Suprapubic skin (tissue), 4 donors: ENCODE data around the gene METRNL. TPM values are rescaled to one million over a fixed set of nuclear protein-coding genes. Genes with fewer than 3 reads are reported as not detected.

Experiments used
- DNase-seq, 2 donors: peaks; one replicate each; pipeline ENCODE4 v3.0.0-alpha.2; 2019; ENCODE audit warnings: low spot score in 2 of 2
- H3K27ac ChIP-seq: fragments of 200-600 bp; sonication (generic); one replicate; pipeline ENCODE4 v1.5.1; 2019
- H3K27me3 ChIP-seq: fragments of 200-600 bp; sonication (generic); one replicate; pipeline ENCODE4 v1.5.1; 2019
- H3K36me3 ChIP-seq: fragments of 200-600 bp; sonication (generic); one replicate; pipeline ENCODE4 v1.5.1; 2019
- H3K4me1 ChIP-seq: fragments of 200-600 bp; sonication (generic); one replicate; pipeline ENCODE4 v1.5.1; 2019
- H3K4me3 ChIP-seq: fragments of 200-600 bp; sonication (generic); one replicate; pipeline ENCODE4 v1.5.1; 2019; ENCODE audit warnings: mild to moderate bottlenecking
- H3K9me3 ChIP-seq: fragments of 200-600 bp; sonication (generic); one replicate; pipeline ENCODE4 v1.5.1; 2019
- CTCF ChIP-seq, 2 donors: fragments of 200-600 bp in 1 of 2; fragments of 450-650 bp in 1 of 2; sonication (generic) in 1 of 2; IDR thresholded peaks; one replicate each; pipeline ENCODE4 v1.5.1; 2016 to 2019; ENCODE audit warnings: antibody characterized with exemption in 2 of 2, mild to moderate bottlenecking in 1 of 2, moderate library complexity in 1 of 2
- EP300 ChIP-seq: sonication (generic); formaldehyde crosslinking; IDR thresholded peaks from one replicate; pipeline ENCODE4 v1.6.1; 2017; ENCODE audit warnings: antibody characterized with exemption
- POLR2A ChIP-seq, 2 donors: fragments of 450-650 bp; IDR thresholded peaks; one replicate each; pipeline ENCODE4 v1.6.1; 2017; ENCODE audit warnings: antibody characterized with exemption in 2 of 2, mild to moderate bottlenecking in 2 of 2, moderate library complexity in 2 of 2
- POLR2AphosphoS5 ChIP-seq, 3 donors: sonication (generic); formaldehyde crosslinking; IDR thresholded peaks; one replicate each; pipeline ENCODE4 v1.6.1; 2017; ENCODE audit warnings: antibody characterized with exemption in 3 of 3
- WGBS: methylation state at CpG from one replicate; pipeline ENCODE4 v1.1.5; 2018; 5-methylcytosine and 5-hydroxymethylcytosine counted together
- total RNA-seq, 4 donors: library from RNA; depleted of rRNA; stranded (reverse); fragments of >200 nt; gene quantifications; one replicate each; pipeline ENCODE4 v1.1.0, GENCODE V29; 2016

Gene METRNL
- total RNA-seq, 4 donors from 2014 or later: 59.1 to 222 (median 155) TPM

DNA sequence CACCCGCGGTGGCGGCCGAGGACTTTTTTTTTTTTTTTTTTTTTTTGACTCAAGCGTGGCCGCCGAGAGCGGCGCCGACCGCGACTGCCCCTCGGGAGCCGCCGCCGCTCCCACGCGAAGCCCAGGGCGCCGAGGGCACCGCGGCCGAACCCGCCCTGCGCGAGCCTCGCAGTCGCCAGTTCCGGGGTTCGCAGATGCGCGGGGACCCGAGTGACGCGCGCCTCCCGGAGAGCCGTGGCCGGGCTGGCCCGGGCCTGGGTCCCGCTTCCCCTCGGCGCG, 1.1 kb downstream of the METRNL start:
- no peaks in the 10 kb centered on the region for H3K9me3 ChIP-seq
- no peaks in the 10 kb centered on the region for H3K27me3 ChIP-seq
- H3K36me3 ChIP-seq: peaks cover 7% of the 10 kb centered on the region
- DNase-seq: no peak
- 5% methylated on average over 4 of the region's 44 CpGs for WGBS
- peak overlapping the region; percentile 92 for H3K27ac ChIP-seq
- no peak for TF ChIP-seq POLR2AphosphoS5 (IDR thresholded peaks at IDR 0.05)
- TF ChIP-seq CTCF (IDR thresholded peaks at IDR 0.05): no peak
- no peak for TF ChIP-seq POLR2A (IDR thresholded peaks at IDR 0.05)
- no peak for TF ChIP-seq EP300
- peak overlapping the region; percentile 95 for H3K4me3 ChIP-seq
- H3K4me1 ChIP-seq: peaks cover 64% of the 10 kb centered on the region

DNA sequence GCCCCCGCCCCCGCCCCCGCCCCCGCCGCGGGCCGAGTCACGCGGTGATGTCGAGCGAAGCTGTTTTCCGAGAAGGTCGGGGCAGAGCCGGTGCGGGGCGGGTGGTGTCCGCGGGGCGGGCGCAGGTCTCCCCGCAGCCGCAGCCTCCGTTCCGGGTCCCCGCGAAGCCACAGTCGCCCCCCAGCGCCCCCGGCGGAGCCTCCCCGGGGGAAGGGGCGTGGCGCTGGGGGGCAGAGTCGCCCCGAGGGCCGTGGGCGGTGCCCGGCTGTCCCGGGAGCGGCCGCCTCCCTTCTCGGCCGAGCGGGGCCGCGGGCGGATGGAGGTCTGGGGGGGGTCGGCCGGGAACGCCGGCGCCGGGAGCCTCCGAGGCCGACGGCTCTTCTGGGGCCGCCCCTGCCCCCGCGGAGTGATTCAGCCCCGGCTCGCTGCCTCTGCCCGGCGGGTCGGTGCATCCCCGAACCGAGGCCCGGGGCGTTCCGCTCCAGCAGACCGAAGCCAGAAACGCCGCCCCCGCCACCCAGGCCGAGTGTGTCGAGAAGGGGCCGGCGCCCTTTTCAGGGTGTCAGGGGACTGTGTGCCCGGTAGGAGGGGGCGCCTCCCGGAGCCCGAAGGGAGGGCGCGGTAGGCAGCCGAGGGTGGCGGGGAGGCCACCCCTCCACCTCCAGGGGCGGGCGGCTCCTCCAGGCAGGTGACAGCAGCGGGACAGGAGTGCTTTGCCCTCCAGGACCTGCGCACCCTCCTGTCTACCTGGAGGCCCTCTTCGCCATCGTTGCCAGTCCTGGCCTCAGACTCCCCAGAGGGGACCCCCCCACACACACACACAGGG, 1.7 kb downstream of the METRNL start:
- TF ChIP-seq EP300 (no peak), CTCF (IDR thresholded peaks at IDR 0.05) (no peak), POLR2AphosphoS5 (IDR thresholded peaks at IDR 0.05) (no peak), POLR2A (IDR thresholded peaks at IDR 0.05) (no peak)

GRCh38 chr17:83081684-83082201, 2.3 kb downstream of the METRNL start:
- peaks cover 11% of the 10 kb centered on the region for H3K36me3 ChIP-seq
- H3K4me1 ChIP-seq: peaks cover 76% of the 10 kb centered on the region
- no peak for TF ChIP-seq EP300
- peak in 2 of 3 donors; percentile 36 to 52 for TF ChIP-seq POLR2AphosphoS5 (IDR thresholded peaks at IDR 0.05)
- TF ChIP-seq POLR2A (IDR thresholded peaks at IDR 0.05): peak in 1 of 2 donors; percentile 66
- WGBS: 41% methylated on average over 21 of the region's 23 CpGs
- H3K27ac ChIP-seq: peak overlapping the region; percentile 92
- H3K9me3 ChIP-seq: no peaks in the 10 kb centered on the region
- peak overlapping the region; percentile 95 for H3K4me3 ChIP-seq
- no peaks in the 10 kb centered on the region for H3K27me3 ChIP-seq
- DNase-seq: peak in 1 of 2 donors; percentile 93

More for the DNA sequence above, 1.7 kb downstream of the METRNL start:
- Histone ChIP-seq H3K9me3 (no peaks in the 10 kb centered on the region), H3K4me1 (peaks cover 69% of the 10 kb centered on the region), H3K27me3 (no peaks in the 10 kb centered on the region), H3K4me3 (peak overlapping the region; percentile 95), H3K36me3 (peaks cover 8% of the 10 kb centered on the region), H3K27ac (peak overlapping the region; percentile 92)
- 3% methylated on average over 29 of the region's 91 CpGs for WGBS
- DNase-seq: no peak

DNA sequence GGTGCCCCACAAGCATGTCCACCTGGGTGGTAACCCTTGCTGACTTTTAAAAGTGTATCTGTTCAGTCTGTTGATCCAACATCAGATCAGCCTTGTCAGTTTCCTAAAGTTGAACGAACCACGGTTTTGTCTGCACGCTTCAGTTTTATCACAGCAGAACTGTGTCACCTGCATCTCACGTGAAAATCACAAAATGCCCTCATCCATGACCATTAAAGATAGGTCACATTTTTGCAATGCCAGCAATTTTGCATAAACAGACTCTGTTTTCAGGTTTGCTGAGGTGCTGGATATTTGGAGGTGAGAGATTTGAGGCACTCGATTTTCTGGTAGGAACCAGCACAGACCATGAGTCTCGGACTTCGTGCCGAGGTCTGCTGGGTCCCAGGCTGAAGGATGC, 3.0 kb downstream of the METRNL start:
- H3K27ac ChIP-seq: peak overlapping the region; percentile 92
- peaks cover 17% of the 10 kb centered on the region for H3K36me3 ChIP-seq
- H3K4me3 ChIP-seq: peak overlapping the region; percentile 95
- no peaks in the 10 kb centered on the region for H3K27me3 ChIP-seq
- H3K4me1 ChIP-seq: peaks cover 80% of the 10 kb centered on the region
- H3K9me3 ChIP-seq: no peaks in the 10 kb centered on the region
- TF ChIP-seq EP300: no peak
- no peak for TF ChIP-seq POLR2A (IDR thresholded peaks at IDR 0.05)
- TF ChIP-seq CTCF (IDR thresholded peaks at IDR 0.05): no peak
- no peak for TF ChIP-seq POLR2AphosphoS5 (IDR thresholded peaks at IDR 0.05)
- DNase-seq: no peak
- WGBS: 74% methylated on average over 8 of the region's 8 CpGs

GRCh38 chr17:83082909-83083367, 3.5 kb downstream of the METRNL start:
- 82% methylated on average over 15 of the region's 20 CpGs for WGBS
- H3K27me3 ChIP-seq: no peaks in the 10 kb centered on the region
- no peak for TF ChIP-seq EP300
- no peak for TF ChIP-seq POLR2AphosphoS5 (IDR thresholded peaks at IDR 0.05)
- peak in 1 of 2 donors; percentile 27 for TF ChIP-seq POLR2A (IDR thresholded peaks at IDR 0.05)
- H3K4me3 ChIP-seq: peak overlapping the region; percentile 95
- peaks cover 80% of the 10 kb centered on the region for H3K4me1 ChIP-seq
- H3K36me3 ChIP-seq: peaks cover 21% of the 10 kb centered on the region
- no peaks in the 10 kb centered on the region for H3K9me3 ChIP-seq
- no peak for DNase-seq
- H3K27ac ChIP-seq: peak overlapping the region; percentile 92
